ENCODE measurements around the gene BIRC2. TPM values are rescaled to one million over a fixed set of nuclear protein-coding genes. Genes with fewer than 3 reads are reported as not detected.

The BIRC2 gene
- total RNA-seq, 1 donor from 2014 or later, result 69.9 TPM

DNA sequence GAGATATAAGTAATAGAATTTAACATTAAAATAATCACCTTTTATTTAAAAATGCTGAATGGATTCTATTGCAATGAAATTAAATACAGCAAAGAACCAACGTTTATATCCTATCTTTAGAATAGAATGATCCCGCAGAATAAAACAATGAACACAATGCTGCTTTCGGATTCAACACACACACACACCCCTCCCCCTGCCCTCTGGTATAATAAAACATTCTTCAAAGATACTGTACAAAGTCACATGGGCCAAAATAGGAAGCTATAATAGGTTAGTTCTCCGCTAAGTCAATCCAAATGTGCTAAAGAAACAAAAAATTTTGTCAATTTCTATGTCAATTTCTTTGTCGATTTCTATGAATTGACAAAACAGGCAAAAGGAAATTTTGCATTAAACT lies 58.5 kb downstream of the BIRC2 start:
- Histone ChIP-seq H3K79me2 (ENCODE audit: insufficient read depth, low read length) (peaks cover 63% of the 10 kb centered on the region), H4K20me1 (ENCODE audit: insufficient read depth, low read length) (peaks cover 43% of the 10 kb centered on the region)

DNA sequence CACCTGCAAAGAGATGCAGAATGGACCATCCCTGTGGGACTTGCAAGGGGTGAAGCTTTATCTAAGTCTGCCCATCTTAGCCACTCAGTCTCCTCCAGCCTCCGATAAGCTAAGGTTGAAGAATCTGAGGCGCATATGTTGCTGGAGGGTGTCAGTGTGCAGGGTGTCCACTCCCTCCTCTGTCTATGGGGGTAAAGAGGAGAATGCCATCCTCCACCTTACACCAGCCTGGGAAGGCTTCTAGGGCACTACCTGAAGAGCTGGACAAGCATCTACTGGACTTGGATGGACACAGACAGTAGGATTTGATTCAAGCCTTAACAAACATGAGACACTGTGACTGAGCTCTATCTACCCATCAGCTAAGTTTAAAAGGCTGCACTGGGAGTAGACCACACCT lies 59.1 kb downstream of the BIRC2 start:
- Histone ChIP-seq H3K79me2 (ENCODE audit: insufficient read depth, low read length) (peaks cover 63% of the 10 kb centered on the region), H3K27me3 (ENCODE audit: insufficient read depth, low read length) (no peaks in the 10 kb centered on the region), H4K20me1 (ENCODE audit: insufficient read depth, low read length) (peaks cover 46% of the 10 kb centered on the region), H3K36me3 (ENCODE audit: insufficient read depth, low read length) (peaks cover 10% of the 10 kb centered on the region), H3K27ac (ENCODE audit: low read depth, low read length) (no peak overlapping the region), H3K9me3 (ENCODE audit: insufficient read depth, low read depth, low read length) (no peaks in the 10 kb centered on the region), H2AFZ (ENCODE audit: low read depth, low read length) (no peak overlapping the region), H3K4me2 (ENCODE audit: low read length) (no peak overlapping the region), H3K4me3 (ENCODE audit: insufficient read depth, low read depth, low read length) (no peak overlapping the region), H3K9ac (ENCODE audit: low read length) (no peak overlapping the region), H3K4me1 (ENCODE audit: insufficient read depth, low read length) (peaks cover 4% of the 10 kb centered on the region)
- Mint-ChIP-seq H3K4me1 (ENCODE audit: low read depth, unreplicated experiment) (peaks cover 24% of the 10 kb centered on the region), H3K36me3 (ENCODE audit: low read depth, unreplicated experiment) (peaks cover 2% of the 10 kb centered on the region), H3K9me3 (ENCODE audit: unreplicated experiment) (no peaks in the 10 kb centered on the region), H3K27me3 (ENCODE audit: low read depth, unreplicated experiment) (no peaks in the 10 kb centered on the region), H3K4me3 (ENCODE audit: unreplicated experiment) (no peak overlapping the region), H3K27ac (ENCODE audit: unreplicated experiment) (no peak overlapping the region)
- FAIRE-seq, result no peak
- DNase-seq (ENCODE audit: low read depth), result no peak
- TF ChIP-seq, protein P1, sequence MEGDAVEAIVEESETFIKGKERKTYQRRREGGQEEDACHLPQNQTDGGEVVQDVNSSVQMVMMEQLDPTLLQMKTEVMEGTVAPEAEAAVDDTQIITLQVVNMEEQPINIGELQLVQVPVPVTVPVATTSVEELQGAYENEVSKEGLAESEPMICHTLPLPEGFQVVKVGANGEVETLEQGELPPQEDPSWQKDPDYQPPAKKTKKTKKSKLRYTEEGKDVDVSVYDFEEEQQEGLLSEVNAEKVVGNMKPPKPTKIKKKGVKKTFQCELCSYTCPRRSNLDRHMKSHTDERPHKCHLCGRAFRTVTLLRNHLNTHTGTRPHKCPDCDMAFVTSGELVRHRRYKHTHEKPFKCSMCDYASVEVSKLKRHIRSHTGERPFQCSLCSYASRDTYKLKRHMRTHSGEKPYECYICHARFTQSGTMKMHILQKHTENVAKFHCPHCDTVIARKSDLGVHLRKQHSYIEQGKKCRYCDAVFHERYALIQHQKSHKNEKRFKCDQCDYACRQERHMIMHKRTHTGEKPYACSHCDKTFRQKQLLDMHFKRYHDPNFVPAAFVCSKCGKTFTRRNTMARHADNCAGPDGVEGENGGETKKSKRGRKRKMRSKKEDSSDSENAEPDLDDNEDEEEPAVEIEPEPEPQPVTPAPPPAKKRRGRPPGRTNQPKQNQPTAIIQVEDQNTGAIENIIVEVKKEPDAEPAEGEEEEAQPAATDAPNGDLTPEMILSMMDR (IDR thresholded peaks at IDR 0.05; ENCODE audit: insufficient read depth, low read depth, low read length), result no peak
- TF ChIP-seq EZH2 (IDR thresholded peaks at IDR 0.05; ENCODE audit: insufficient read depth, low read length), result no peak

More for the DNA sequence above, 58.5 kb downstream of the BIRC2 start:
- no peak overlapping the region for H2AFZ ChIP-seq (ENCODE audit: low read depth, low read length)
- H3K27ac Mint-ChIP-seq (ENCODE audit: unreplicated experiment), result no peak overlapping the region
- no peak overlapping the region for H3K4me3 ChIP-seq (ENCODE audit: insufficient read depth, low read depth, low read length)
- TF ChIP-seq EZH2 (IDR thresholded peaks at IDR 0.05; ENCODE audit: insufficient read depth, low read length), result no peak
- TF ChIP-seq, protein P1 (IDR thresholded peaks at IDR 0.05; ENCODE audit: insufficient read depth, low read depth, low read length), result no peak
- no peak overlapping the region for H3K9ac ChIP-seq (ENCODE audit: low read length)
- peaks cover 22% of the 10 kb centered on the region for H3K4me1 Mint-ChIP-seq (ENCODE audit: low read depth, unreplicated experiment)
- no peaks in the 10 kb centered on the region for H3K9me3 Mint-ChIP-seq (ENCODE audit: unreplicated experiment)
- H3K36me3 Mint-ChIP-seq (ENCODE audit: low read depth, unreplicated experiment), result peaks cover 3% of the 10 kb centered on the region
- FAIRE-seq (no peak), DNase-seq (ENCODE audit: low read depth) (no peak)
- H3K4me1 ChIP-seq (ENCODE audit: insufficient read depth, low read length), result peaks cover 1% of the 10 kb centered on the region
- peaks cover 13% of the 10 kb centered on the region for H3K36me3 ChIP-seq (ENCODE audit: insufficient read depth, low read length)
- H3K4me3 Mint-ChIP-seq (ENCODE audit: unreplicated experiment), result no peak overlapping the region
- H3K27ac ChIP-seq (ENCODE audit: low read depth, low read length), result no peak overlapping the region
- H3K9me3 ChIP-seq (ENCODE audit: insufficient read depth, low read depth, low read length), result no peaks in the 10 kb centered on the region
- no peaks in the 10 kb centered on the region for H3K27me3 Mint-ChIP-seq (ENCODE audit: low read depth, unreplicated experiment)
- H3K27me3 ChIP-seq (ENCODE audit: insufficient read depth, low read length), result no peaks in the 10 kb centered on the region
- H3K4me2 ChIP-seq (ENCODE audit: low read length), result no peak overlapping the region

- Mint-ChIP-seq H3K27me3 (ENCODE audit: low read depth, unreplicated experiment) (no peaks in the 10 kb centered on the region), H3K4me3 (ENCODE audit: unreplicated experiment) (no peak overlapping the region), H3K36me3 (ENCODE audit: low read depth, unreplicated experiment) (peaks cover 2% of the 10 kb centered on the region), H3K27ac (ENCODE audit: unreplicated experiment) (no peak overlapping the region), H3K4me1 (ENCODE audit: low read depth, unreplicated experiment) (peaks cover 32% of the 10 kb centered on the region), H3K9me3 (ENCODE audit: unreplicated experiment) (no peaks in the 10 kb centered on the region)
- peaks cover 4% of the 10 kb centered on the region for H3K4me1 ChIP-seq (ENCODE audit: insufficient read depth, low read length)
- no peak overlapping the region for H3K27ac ChIP-seq (ENCODE audit: low read depth, low read length)
- no peak overlapping the region for H2AFZ ChIP-seq (ENCODE audit: low read depth, low read length)
- no peak for DNase-seq (ENCODE audit: low read depth)
- no peak overlapping the region for H3K4me3 ChIP-seq (ENCODE audit: insufficient read depth, low read depth, low read length)
- TF ChIP-seq EZH2 (IDR thresholded peaks at IDR 0.05; ENCODE audit: insufficient read depth, low read length), result no peak
- TF ChIP-seq, protein P1 (IDR thresholded peaks at IDR 0.05; ENCODE audit: insufficient read depth, low read depth, low read length), result no peak
- no peaks in the 10 kb centered on the region for H3K36me3 ChIP-seq (ENCODE audit: insufficient read depth, low read length)
- H3K9ac ChIP-seq (ENCODE audit: low read length), result no peak overlapping the region
- H4K20me1 ChIP-seq (ENCODE audit: insufficient read depth, low read length), result peaks cover 50% of the 10 kb centered on the region
- no peaks in the 10 kb centered on the region for H3K9me3 ChIP-seq (ENCODE audit: insufficient read depth, low read depth, low read length)
- no peak for FAIRE-seq
- peaks cover 66% of the 10 kb centered on the region for H3K79me2 ChIP-seq (ENCODE audit: insufficient read depth, low read length)
- H3K27me3 ChIP-seq (ENCODE audit: insufficient read depth, low read length), result no peaks in the 10 kb centered on the region
- no peak overlapping the region for H3K4me2 ChIP-seq (ENCODE audit: low read length)
Observed at GRCh38 chr11:102407901-102408300, 60.9 kb downstream of the BIRC2 start.

All from astrocyte (in vitro differentiated cells and primary cell).